Chondrocyte (in vitro differentiated cells): Measurements from ENCODE around the gene GLB1L3. TPM values are rescaled to one million over a fixed set of nuclear protein-coding genes. Genes with fewer than 3 reads are reported as not detected.
"Not testable (repeated sequence)": the region's sequence is repeated elsewhere in the genome, so short reads cannot be mapped to it uniquely, and the experiment has no call there.

Experiments
- DNase-seq: peaks from one replicate; pipeline ENCODE4 v3.0.0; 2021; ENCODE audit warnings: mixed read lengths, low spot score
- H3K27ac Mint-ChIP-seq: one replicate; pipeline ENCODE4 v1.8.0; 2021; ENCODE audit warnings: mild to moderate bottlenecking, moderate library complexity, mixed read lengths; ENCODE audit not compliant: unreplicated experiment
- H3K27me3 Mint-ChIP-seq: 2 replicates; pipeline ENCODE4 v1.8.0; 2021; ENCODE audit warnings: low read depth, mixed read lengths
- H3K36me3 Mint-ChIP-seq: 2 replicates; pipeline ENCODE4 v1.8.0; 2021; ENCODE audit warnings: low read depth, mixed read lengths
- H3K4me1 Mint-ChIP-seq: 2 replicates; pipeline ENCODE4 v1.8.0; 2021; ENCODE audit warnings: low read depth, mild to moderate bottlenecking, mixed read lengths
- H3K4me3 Mint-ChIP-seq: one replicate; pipeline ENCODE4 v1.8.0; 2021; ENCODE audit warnings: mild to moderate bottlenecking, moderate library complexity, mixed read lengths; ENCODE audit not compliant: unreplicated experiment
- H3K9me3 Mint-ChIP-seq: 2 replicates; pipeline ENCODE4 v1.8.0; 2021; ENCODE audit warnings: low read depth, mixed read lengths
- total RNA-seq: library from RNA; stranded (reverse); gene quantifications from 3 replicates; pipeline ENCODE4 v1.2.1, GENCODE V29; 2021
- TF ChIP-seq, protein P1 (sequence below): fragments of 200-600 bp; sonication (generic); IDR thresholded peaks from 2 replicates; pipeline ENCODE4 v1.5.0; 2021; ENCODE audit warnings: antibody characterized with exemption, mild to moderate bottlenecking, moderate library complexity

Gene GLB1L3
- total RNA-seq, 1 donor from 2014 or later, result not detected

DNA sequence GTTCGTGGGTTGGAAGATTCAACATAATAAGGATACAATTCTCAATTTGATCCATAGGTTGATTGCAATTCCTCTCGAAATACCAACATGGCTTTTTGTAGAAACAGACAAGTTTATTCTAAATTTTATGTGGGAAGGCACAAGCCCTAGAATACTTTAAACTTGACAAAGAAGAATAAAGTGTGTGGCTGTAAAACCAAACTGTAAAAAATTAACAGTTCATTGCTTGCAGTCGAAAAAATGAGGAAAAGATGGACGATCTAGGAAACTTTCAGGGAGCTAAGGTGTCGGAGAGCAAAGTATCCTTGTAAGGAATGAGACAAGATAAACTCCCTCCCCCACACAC, 1.0 kb upstream of the GLB1L3 start:
- Mint-ChIP-seq H3K27me3 (peaks cover 74% of the 10 kb centered on the region), H3K27ac (no peak overlapping the region), H3K36me3 (peaks cover 2% of the 10 kb centered on the region), H3K4me3 (peak overlapping the region; percentile 67), H3K4me1 (peaks cover 15% of the 10 kb centered on the region), H3K9me3 (peaks cover 4% of the 10 kb centered on the region)
- no peak for DNase-seq
- TF ChIP-seq, protein P1, sequence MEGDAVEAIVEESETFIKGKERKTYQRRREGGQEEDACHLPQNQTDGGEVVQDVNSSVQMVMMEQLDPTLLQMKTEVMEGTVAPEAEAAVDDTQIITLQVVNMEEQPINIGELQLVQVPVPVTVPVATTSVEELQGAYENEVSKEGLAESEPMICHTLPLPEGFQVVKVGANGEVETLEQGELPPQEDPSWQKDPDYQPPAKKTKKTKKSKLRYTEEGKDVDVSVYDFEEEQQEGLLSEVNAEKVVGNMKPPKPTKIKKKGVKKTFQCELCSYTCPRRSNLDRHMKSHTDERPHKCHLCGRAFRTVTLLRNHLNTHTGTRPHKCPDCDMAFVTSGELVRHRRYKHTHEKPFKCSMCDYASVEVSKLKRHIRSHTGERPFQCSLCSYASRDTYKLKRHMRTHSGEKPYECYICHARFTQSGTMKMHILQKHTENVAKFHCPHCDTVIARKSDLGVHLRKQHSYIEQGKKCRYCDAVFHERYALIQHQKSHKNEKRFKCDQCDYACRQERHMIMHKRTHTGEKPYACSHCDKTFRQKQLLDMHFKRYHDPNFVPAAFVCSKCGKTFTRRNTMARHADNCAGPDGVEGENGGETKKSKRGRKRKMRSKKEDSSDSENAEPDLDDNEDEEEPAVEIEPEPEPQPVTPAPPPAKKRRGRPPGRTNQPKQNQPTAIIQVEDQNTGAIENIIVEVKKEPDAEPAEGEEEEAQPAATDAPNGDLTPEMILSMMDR, result no peak

- peaks cover 4% of the 10 kb centered on the region for H3K9me3 Mint-ChIP-seq
- H3K36me3 Mint-ChIP-seq, result peaks cover 2% of the 10 kb centered on the region
- no peak overlapping the region for H3K27ac Mint-ChIP-seq
- DNase-seq, result no peak
- H3K27me3 Mint-ChIP-seq, result peaks cover 65% of the 10 kb centered on the region
- TF ChIP-seq, protein P1, result peak; percentile 39
- H3K4me3 Mint-ChIP-seq, result peak overlapping the region; percentile 67
- peaks cover 15% of the 10 kb centered on the region for H3K4me1 Mint-ChIP-seq
Observed at GRCh38 chr11:134276396-134277182, 410 bp downstream of the GLB1L3 start.

GRCh38 chr11:134277183-134278001, 1.2 kb downstream of the GLB1L3 start:
- DNase-seq, result no peak
- H3K4me1 Mint-ChIP-seq, result peaks cover 15% of the 10 kb centered on the region
- TF ChIP-seq, protein P1, result no peak
- peaks cover 61% of the 10 kb centered on the region for H3K27me3 Mint-ChIP-seq
- no peak overlapping the region for H3K27ac Mint-ChIP-seq
- peaks cover 4% of the 10 kb centered on the region for H3K9me3 Mint-ChIP-seq
- H3K4me3 Mint-ChIP-seq, result peak overlapping the region; percentile 64
- peaks cover 2% of the 10 kb centered on the region for H3K36me3 Mint-ChIP-seq

- Mint-ChIP-seq H3K4me1 (peaks cover 15% of the 10 kb centered on the region), H3K27ac (no peak overlapping the region), H3K27me3 (peaks cover 55% of the 10 kb centered on the region), H3K36me3 (peaks cover 2% of the 10 kb centered on the region), H3K4me3 (no peak overlapping the region), H3K9me3 (peaks cover 4% of the 10 kb centered on the region)
- DNase-seq, result no peak
- TF ChIP-seq, protein P1, result no peak
Observed at GRCh38 chr11:134278356-134278755, 2.2 kb downstream of the GLB1L3 start.

DNA sequence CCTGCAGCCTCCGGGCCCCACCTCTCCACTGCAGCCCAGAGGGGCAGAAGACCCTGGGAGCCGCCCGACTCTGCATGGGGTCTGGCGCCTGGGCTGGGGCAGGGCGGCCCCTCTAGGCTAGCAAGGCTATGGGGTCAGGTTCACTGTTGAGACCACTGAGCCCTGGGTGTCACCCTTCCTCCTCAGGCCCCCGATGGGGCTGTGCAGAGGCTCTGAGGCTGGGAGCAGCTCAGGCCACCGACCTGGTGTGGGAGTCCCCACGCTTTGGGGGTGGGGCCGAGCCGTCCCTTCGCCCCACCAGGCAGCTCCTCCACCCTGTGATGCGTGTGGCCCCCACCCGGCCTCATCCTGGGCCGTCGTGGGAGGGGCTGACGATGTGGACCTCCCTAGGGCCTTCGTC, 5.5 kb downstream of the GLB1L3 start:
- H3K4me1 Mint-ChIP-seq, H3K27ac Mint-ChIP-seq, H3K9me3 Mint-ChIP-seq, H3K36me3 Mint-ChIP-seq, DNase-seq, H3K4me3 Mint-ChIP-seq: not testable (repeated sequence)
- H3K27me3 Mint-ChIP-seq, result peaks cover 40% of the 10 kb centered on the region
